ENCODE measurements around the gene SNX24. TPM values are rescaled to one million over a fixed set of nuclear protein-coding genes. Genes with fewer than 3 reads are reported as not detected.

SNX24 gene
- total and polyA plus RNA-seq, 9 of the 15 experiments (the other 6 are each of a cell fraction or from before 2014, with no cell fraction given), result 5.3 to 10.1 (median 7.9) TPM

- TF ChIP-seq ZNF318 (IDR thresholded peaks at IDR 0.05; ENCODE audit: borderline replicate concordance in 1 of 2, low read depth in 1 of 2), result peak in 1 of 2 experiments; percentile 66; a peak in 1 of 4 replicates
- TF ChIP-seq TCF3 (CRISPR knock-in tag; IDR thresholded peaks at IDR 0.05), result peak; percentile 74
- TF ChIP-seq NBN (IDR thresholded peaks at IDR 0.05; ENCODE audit: low read depth), result no peak
- TF ChIP-seq CHCHD3 (CRISPR knock-in tag; IDR thresholded peaks at IDR 0.05), result no peak
- no peak for TF ChIP-seq RUNX1 (IDR thresholded peaks at IDR 0.05; ENCODE audit: low read depth)
- peak; percentile 80 for TF ChIP-seq TAL1 (IDR thresholded peaks at IDR 0.05)
- no peak for TF ChIP-seq ZNF3 (CRISPR knock-in tag; IDR thresholded peaks at IDR 0.05)
- TF ChIP-seq PPARD (CRISPR knock-in tag; IDR thresholded peaks at IDR 0.05), result no peak
- TF ChIP-seq NFRKB (IDR thresholded peaks at IDR 0.05; ENCODE audit: low read depth), result no peak
Observed at GRCh38 chr5:122942164-122942914, 96.9 kb downstream of the SNX24 start (continued).
